GM21526 (cell line): Measurements from ENCODE around the gene TMPRSS9.

Experiments used
- ATAC-seq: cut with Tn5 transposase; IDR thresholded peaks from one replicate; pipeline ENCODE4 v1.9.1; 2021; ENCODE audit warnings: moderate library complexity; ENCODE audit not compliant: unreplicated experiment, low FRiP score

Gene TMPRSS9

DNA sequence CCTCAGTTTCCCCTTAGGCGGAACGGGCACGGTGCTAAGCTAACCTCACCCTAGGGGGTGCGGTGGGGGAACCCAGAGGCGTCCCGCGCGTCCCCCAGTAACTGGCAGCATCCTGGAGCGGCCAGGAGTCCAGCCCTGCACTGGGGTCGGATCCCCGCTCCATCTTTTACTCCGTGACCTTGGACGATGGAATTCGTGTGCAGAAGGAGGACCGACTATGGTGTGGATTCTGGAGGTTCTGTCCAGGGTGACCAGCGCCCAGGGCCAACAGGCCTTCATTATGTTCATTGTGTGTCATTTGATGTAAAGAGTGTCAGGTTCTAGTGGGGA, 31.0 kb upstream of the TMPRSS9 start:
- ATAC-seq = no peak

- no peak for ATAC-seq
Measured at GRCh38 chr19:2329501-2329916, 30.6 kb upstream of the TMPRSS9 start.

GRCh38 chr19:2330255-2330631, 29.8 kb upstream of the TMPRSS9 start:
- no peak for ATAC-seq

- ATAC-seq = no peak
Measured at GRCh38 chr19:2330632-2331284, 29.3 kb upstream of the TMPRSS9 start.

DNA sequence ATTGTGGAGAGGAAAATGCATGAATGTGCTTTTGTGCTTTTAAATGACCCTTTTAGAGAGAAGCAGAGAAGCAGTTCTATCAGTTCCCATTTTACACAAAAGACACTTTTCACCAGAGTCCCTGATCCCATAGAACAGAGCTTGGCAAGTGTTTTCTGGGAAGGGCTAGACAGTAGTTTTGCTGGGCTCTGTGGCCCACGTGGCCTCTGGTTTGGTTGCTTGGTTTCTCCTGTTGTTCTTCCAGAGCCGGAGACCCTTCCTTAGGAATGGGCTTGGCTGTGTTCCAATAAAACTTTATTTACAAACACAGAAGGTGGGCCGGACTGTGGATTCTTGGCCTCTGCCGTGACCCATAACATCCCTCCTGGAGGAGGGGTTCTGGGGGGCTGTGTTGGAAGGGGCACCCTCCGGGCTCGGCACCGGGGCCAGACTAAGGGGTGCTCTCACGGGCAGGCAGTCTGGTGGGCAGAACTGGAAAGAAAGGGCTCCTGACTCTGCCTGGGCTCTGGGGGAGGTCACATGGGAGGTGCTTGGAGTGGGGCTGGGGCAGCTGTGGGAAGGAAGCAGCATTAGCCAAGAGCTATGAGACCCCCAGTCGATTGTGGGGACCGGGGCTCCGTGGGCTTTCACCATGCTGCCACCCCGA, 28.3 kb upstream of the TMPRSS9 start:
- ATAC-seq = no peak

GRCh38 chr19:2332341-2333026, 27.6 kb upstream of the TMPRSS9 start:
- ATAC-seq = no peak

- no peak for ATAC-seq
Measured at GRCh38 chr19:2333027-2333806, 26.8 kb upstream of the TMPRSS9 start.

DNA sequence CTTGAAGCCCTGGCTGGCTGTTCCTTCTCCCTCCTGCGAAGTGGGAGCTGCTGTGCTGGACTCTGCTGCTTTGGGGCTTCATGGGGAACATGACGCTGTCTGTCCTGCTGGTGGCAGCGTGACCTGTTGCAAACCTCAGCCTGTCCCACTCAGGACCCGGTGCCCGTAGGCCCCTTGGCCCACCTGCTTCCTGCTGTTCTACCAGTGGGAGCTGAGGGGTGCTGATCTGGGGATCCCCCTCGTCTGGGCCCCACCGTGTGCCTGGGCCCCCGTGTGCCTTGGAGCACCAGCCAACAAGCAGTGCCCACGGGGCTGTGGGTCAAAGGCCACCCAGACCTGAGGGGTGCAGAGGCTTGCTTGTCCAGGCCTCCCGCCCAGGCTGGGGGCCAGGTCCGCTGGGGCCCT, 26.3 kb upstream of the TMPRSS9 start:
- ATAC-seq = no peak

DNA sequence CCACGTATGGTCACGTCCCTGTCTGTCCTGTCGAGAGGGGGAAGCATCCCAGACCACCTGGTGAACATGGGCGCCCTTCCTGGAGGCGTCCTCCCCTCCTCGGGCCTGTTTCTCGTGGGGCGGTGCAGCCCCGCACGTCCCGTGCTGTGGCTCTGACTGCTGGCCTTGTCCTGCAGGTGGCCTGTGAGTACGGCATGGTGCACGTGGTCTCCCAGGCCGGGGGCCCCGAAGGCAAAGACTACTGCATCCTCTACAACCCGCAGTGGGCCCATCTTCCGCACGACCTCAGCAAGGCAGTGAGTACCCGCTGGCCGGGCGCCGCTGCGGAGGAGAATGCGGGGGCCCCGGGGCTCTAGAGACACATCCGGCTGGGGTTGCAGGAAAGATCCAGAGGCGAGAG, 25.6 kb upstream of the TMPRSS9 start:
- no peak for ATAC-seq

- ATAC-seq = no peak
Measured at GRCh38 chr19:2334986-2335846, 24.8 kb upstream of the TMPRSS9 start.

GRCh38 chr19:2335848-2336247, 24.2 kb upstream of the TMPRSS9 start:
- no peak for ATAC-seq

DNA sequence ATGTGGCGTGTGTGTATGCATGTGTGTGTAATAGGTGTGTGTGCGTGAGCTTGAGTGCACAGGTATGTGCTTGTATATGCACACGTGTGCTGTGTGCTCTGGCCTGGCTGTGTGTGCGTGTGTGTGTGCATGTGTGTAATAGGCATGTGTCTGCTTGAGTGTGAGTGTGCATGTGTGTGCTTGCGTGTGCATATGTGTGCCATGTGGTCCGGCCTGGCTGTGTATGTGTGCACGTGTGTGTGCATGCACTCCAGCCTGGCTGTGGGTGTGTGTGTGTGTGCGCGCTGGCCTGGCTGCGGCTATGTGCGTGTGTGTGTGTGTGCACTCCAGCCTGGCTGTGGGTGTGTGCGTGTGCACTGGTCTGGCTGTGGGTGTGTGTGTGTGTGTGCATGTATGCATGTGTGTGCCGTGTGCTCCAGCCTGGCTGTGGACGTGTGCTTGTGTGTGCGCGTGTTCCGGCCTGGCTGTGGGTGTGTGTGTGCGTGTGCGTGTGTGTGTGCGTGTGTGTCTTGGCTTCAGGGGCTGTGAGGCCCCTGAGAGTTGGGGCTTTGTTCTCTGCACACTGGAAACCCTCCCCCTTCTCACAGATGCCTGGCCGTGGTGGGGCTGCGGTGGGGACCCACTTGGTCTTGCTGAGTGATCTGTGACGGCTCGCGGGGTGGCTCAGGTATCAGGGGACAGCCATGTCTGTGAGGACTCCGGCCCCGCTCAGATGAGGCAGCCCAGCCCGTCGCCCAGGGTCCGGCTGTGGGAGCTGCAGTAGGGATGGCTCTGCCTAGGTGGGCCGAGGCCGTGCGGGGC, 23.3 kb upstream of the TMPRSS9 start:
- no peak for ATAC-seq

- no peak for ATAC-seq
Measured at GRCh38 chr19:2337329-2337707, 22.7 kb upstream of the TMPRSS9 start.

- ATAC-seq = no peak
Measured at GRCh38 chr19:2338055-2338615, 21.9 kb upstream of the TMPRSS9 start.

DNA sequence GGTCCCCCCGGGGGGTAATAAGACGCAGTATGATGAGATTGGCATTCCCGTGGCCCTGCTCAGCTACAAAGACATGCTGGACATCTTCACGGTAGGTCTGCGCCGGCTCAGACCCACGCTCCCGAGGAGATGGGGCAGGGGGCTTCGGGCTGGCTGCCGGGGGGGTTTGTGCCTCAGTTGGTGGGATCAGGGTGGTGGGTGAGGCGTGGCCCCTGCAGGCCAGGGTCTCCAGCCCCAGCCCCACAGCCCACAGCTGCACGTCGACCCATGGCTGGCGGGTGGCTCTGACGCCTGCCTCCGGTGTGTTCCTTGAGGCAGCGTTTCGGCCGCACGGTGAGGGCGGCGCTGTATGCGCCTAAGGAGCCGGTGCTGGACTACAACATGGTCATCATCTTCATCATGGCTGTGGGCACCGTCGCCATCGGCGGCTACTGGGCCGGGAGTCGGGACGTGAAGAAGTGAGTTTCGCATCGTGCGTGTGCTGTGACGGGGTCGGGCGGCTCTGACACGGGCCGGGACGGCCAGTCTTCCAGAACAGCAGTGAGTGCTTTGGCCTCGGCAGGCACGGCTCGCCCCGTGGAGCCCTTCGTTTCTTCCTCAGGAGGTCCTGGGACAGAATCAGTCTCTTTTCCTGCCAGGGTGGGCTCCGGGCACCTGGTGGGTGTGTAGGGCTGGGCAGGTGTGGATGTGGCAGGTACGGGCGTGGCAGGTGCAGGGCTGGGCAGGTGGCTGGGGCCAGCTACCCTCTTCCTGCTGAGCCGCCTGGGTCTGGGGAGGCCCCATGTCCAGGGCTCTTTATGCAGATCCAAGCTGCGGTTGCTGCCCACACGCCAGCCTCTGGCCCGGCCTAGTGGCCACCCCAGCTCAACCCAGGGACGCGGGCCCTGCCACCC, 21.1 kb upstream of the TMPRSS9 start:
- no peak for ATAC-seq

DNA sequence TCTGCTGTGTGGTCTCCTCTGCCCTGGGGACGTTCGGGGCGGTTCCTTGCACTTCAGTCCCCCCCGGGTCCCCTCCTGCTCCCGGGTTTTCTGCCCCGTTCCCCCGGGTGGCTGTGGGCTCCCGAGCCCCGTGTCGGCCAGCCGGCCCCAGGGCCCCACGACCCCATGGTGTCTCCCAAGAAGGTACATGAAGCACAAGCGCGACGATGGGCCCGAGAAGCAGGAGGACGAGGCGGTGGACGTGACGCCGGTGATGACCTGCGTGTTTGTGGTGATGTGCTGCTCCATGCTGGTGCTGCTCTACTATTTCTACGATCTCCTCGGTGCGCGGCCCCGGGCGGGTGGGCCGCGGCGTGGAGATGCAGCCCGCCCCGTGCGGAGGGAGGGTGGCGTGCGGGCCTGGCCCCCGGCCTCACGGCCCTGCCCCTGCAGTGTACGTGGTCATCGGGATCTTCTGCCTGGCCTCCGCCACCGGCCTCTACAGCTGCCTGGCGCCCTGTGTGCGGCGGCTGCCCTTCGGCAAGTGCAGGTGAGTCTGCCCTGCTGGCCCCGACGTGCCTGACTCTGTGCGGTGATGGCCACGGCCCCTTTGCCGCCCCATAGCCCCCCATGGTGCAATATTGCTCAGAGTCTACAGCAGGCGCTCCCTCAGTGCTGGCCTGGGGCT, 20.3 kb upstream of the TMPRSS9 start:
- no peak for ATAC-seq

GRCh38 chr19:2340496-2341243, 19.4 kb upstream of the TMPRSS9 start:
- no peak for ATAC-seq
